Measurements from ENCODE around the gene TBK1.
"Not testable (repeated sequence)": the region's sequence is repeated elsewhere in the genome, so short reads cannot be mapped to it uniquely, and the experiment has no call there.

Gene TBK1

GRCh38 chr12:64497903-64498302 lies 46.0 kb downstream of the TBK1 start:
- DNase-seq: no peak

GRCh38 chr12:64500394-64500793 lies 48.5 kb downstream of the TBK1 start:
- no peak for DNase-seq

- no peak for DNase-seq
Observed at GRCh38 chr12:64501486-64501885, 49.6 kb downstream of the TBK1 start.

GRCh38 chr12:64506955-64507354 lies 55.0 kb downstream of the TBK1 start:
- no peak for DNase-seq

GRCh38 chr12:64510667-64511066 lies 58.7 kb downstream of the TBK1 start:
- DNase-seq: no peak

- no peak for DNase-seq
Observed at GRCh38 chr12:64518396-64518795, 66.5 kb downstream of the TBK1 start.

GRCh38 chr12:64521833-64522232 lies 69.9 kb downstream of the TBK1 start:
- DNase-seq: no peak

- DNase-seq: no peak
Observed at GRCh38 chr12:64522316-64522715, 70.4 kb downstream of the TBK1 start.

- no peak for DNase-seq
Observed at GRCh38 chr12:64522807-64523206, 70.9 kb downstream of the TBK1 start.

- DNase-seq: not testable (repeated sequence)
Observed at GRCh38 chr12:64523565-64524444, 71.9 kb downstream of the TBK1 start.

- DNase-seq: no peak
Observed at GRCh38 chr12:64525461-64526160, 73.7 kb downstream of the TBK1 start.

GRCh38 chr12:64526859-64527258 lies 74.9 kb downstream of the TBK1 start:
- DNase-seq: no peak

GRCh38 chr12:64528616-64529015 lies 76.7 kb downstream of the TBK1 start:
- DNase-seq: no peak

- DNase-seq: no peak
Observed at GRCh38 chr12:64530566-64530965, 78.6 kb downstream of the TBK1 start.

- DNase-seq: no peak
Observed at GRCh38 chr12:64531665-64532334, 79.9 kb downstream of the TBK1 start.

- DNase-seq: no peak
Observed at GRCh38 chr12:64532734-64533351, 80.9 kb downstream of the TBK1 start.

GRCh38 chr12:64534672-64535199 lies 82.8 kb downstream of the TBK1 start:
- no peak for DNase-seq

GRCh38 chr12:64538121-64538520 lies 86.2 kb downstream of the TBK1 start:
- DNase-seq: no peak

- not testable (repeated sequence) for DNase-seq
Observed at GRCh38 chr12:64542409-64543047, 90.6 kb downstream of the TBK1 start.

- no peak for DNase-seq
Observed at GRCh38 chr12:64544371-64545080, 92.6 kb downstream of the TBK1 start.

- DNase-seq: no peak
Observed at GRCh38 chr12:64545081-64545382, 93.1 kb downstream of the TBK1 start.

- DNase-seq: no peak
Observed at GRCh38 chr12:64549108-64549507, 97.2 kb downstream of the TBK1 start.

Data from retina (tissue), 1 donor.